H9 (cell line): ENCODE data around the gene ADSL. TPM values are rescaled to one million over a fixed set of nuclear protein-coding genes. Genes with fewer than 3 reads are reported as not detected.

Experiments used
- DNase-seq: peaks from one replicate; pipeline ENCODE4 v3.0.0-alpha.2; 2017
- H2AFZ ChIP-seq: one replicate; pipeline ENCODE4 v1.6.1; 2013; ENCODE audit warnings: mild to moderate bottlenecking, low read length, control low read depth, moderate library complexity
- H2AK5ac ChIP-seq: 2 replicates; pipeline ENCODE4 v1.6.1; 2013; ENCODE audit warnings: low read length, control low read depth, mixed read lengths; ENCODE audit not compliant: insufficient read length
- H2BK120ac ChIP-seq: one replicate; pipeline ENCODE4 v1.6.1; 2013; ENCODE audit warnings: low read depth, mild to moderate bottlenecking, low read length, control low read depth, inconsistent platforms; ENCODE audit not compliant: poor library complexity, severe bottlenecking
- H2BK12ac ChIP-seq: 2 replicates; pipeline ENCODE4 v1.6.1; 2013; ENCODE audit warnings: low read length, control low read depth, mixed read lengths, low read depth; ENCODE audit not compliant: insufficient read length
- H2BK15ac ChIP-seq: 2 replicates; pipeline ENCODE4 v1.6.1; 2013; ENCODE audit warnings: low read depth, low read length, control low read depth
- H2BK20ac ChIP-seq: one replicate; pipeline ENCODE4 v1.6.1; 2013; ENCODE audit warnings: low read depth, mild to moderate bottlenecking, low read length, control low read depth, inconsistent platforms; ENCODE audit not compliant: poor library complexity, severe bottlenecking
- H2BK5ac ChIP-seq: 2 replicates; pipeline ENCODE4 v1.6.1; 2013; ENCODE audit warnings: low read length, control low read depth, mixed read lengths; ENCODE audit not compliant: insufficient read length
- H3K14ac ChIP-seq: 2 replicates; pipeline ENCODE4 v1.6.1; 2013; ENCODE audit warnings: low read length, control low read depth; ENCODE audit not compliant: insufficient read depth
- H3K18ac ChIP-seq: 2 replicates; pipeline ENCODE4 v1.6.1; 2013; ENCODE audit warnings: low read depth, mild to moderate bottlenecking, mixed read lengths, low read length, control low read depth; ENCODE audit not compliant: insufficient read length
- H3K23ac ChIP-seq: 2 replicates; pipeline ENCODE4 v1.6.1; 2013; ENCODE audit warnings: low read length, control low read depth, mixed read lengths, low read depth; ENCODE audit not compliant: insufficient read length
- H3K23me2 ChIP-seq: 2 replicates; pipeline ENCODE4 v1.6.1; 2013; ENCODE audit warnings: low read depth, mild to moderate bottlenecking, mixed read lengths, low read length, control low read depth; ENCODE audit not compliant: insufficient read length, poor library complexity, severe bottlenecking
- H3K27ac ChIP-seq: 2 replicates; pipeline ENCODE4 v1.5.1; 2013; ENCODE audit warnings: low read length, control low read depth, mixed read lengths, low read depth; ENCODE audit not compliant: insufficient read length
- H3K27me3 ChIP-seq: 2 replicates; pipeline ENCODE4 v1.6.1; 2013; ENCODE audit warnings: low read length, control low read depth, inconsistent platforms; ENCODE audit not compliant: insufficient read depth
- H3K4ac ChIP-seq: 2 replicates; pipeline ENCODE4 v1.6.1; 2013; ENCODE audit warnings: low read depth, mild to moderate bottlenecking, control low read depth, inconsistent platforms, low read length, moderate library complexity
- H3K4me1 ChIP-seq: 2 replicates; pipeline ENCODE4 v1.6.1; 2013; ENCODE audit warnings: low read length, control low read depth, inconsistent platforms; ENCODE audit not compliant: insufficient read depth
- H3K4me2 ChIP-seq: 2 replicates; pipeline ENCODE4 v1.6.1; 2013; ENCODE audit warnings: low read length, control low read depth, mixed read lengths; ENCODE audit not compliant: insufficient read length, insufficient read depth
- H3K56ac ChIP-seq: 2 replicates; pipeline ENCODE4 v1.6.1; 2013; ENCODE audit warnings: low read depth, mild to moderate bottlenecking, mixed read lengths, low read length, control low read depth; ENCODE audit not compliant: insufficient read length
- H3K79me1 ChIP-seq: 2 replicates; pipeline ENCODE4 v1.6.1; 2013; ENCODE audit warnings: low read depth, mild to moderate bottlenecking, moderate library complexity, low read length, control low read depth, inconsistent platforms; ENCODE audit not compliant: insufficient read depth, poor library complexity, severe bottlenecking
- H3K79me2 ChIP-seq: 2 replicates; pipeline ENCODE4 v1.6.1; 2013; ENCODE audit warnings: low read length, control low read depth, inconsistent platforms; ENCODE audit not compliant: insufficient read depth
- H3K9ac ChIP-seq: 2 replicates; pipeline ENCODE4 v1.6.1; 2013; ENCODE audit warnings: low read length, control low read depth, mixed read lengths; ENCODE audit not compliant: insufficient read length; ENCODE audit errors: extremely low read depth
- H3K9me3 ChIP-seq: one replicate; pipeline ENCODE4 v1.6.1; 2013; ENCODE audit warnings: low read depth, low read length, inconsistent platforms; ENCODE audit not compliant: control insufficient read depth
- H3T11ph ChIP-seq: one replicate; pipeline ENCODE4 v1.6.1; 2013; ENCODE audit warnings: mild to moderate bottlenecking, low read length, control low read depth, inconsistent platforms
- H4K20me1 ChIP-seq: one replicate; pipeline ENCODE4 v1.6.1; 2013; ENCODE audit not compliant: control insufficient read depth, insufficient read length, insufficient read depth
- H4K5ac ChIP-seq: 2 replicates; pipeline ENCODE4 v1.6.1; 2013; ENCODE audit warnings: low read depth, mild to moderate bottlenecking, mixed read lengths, low read length, control low read depth; ENCODE audit not compliant: insufficient read length
- H4K8ac ChIP-seq: replicated peaks from 2 replicates; pipeline ENCODE4 v1.6.1; 2013; ENCODE audit warnings: low read length, control low read depth, mixed read lengths, low read depth; ENCODE audit not compliant: insufficient read length
- H4K91ac ChIP-seq: 2 replicates; pipeline ENCODE4 v1.6.1; 2013; ENCODE audit warnings: low read depth, mild to moderate bottlenecking, moderate library complexity, mixed read lengths, low read length, control low read depth; ENCODE audit not compliant: insufficient read length
- H3K27ac Mint-ChIP-seq, 3 experiments: 2 replicates in 2 of 3; 3 replicates in 1 of 3; pipeline ENCODE4 v1.8.0; 2020 to 2021; ENCODE audit warnings: mixed read lengths in 3 of 3, mild to moderate bottlenecking in 1 of 3, moderate library complexity in 1 of 3
- H3K27me3 Mint-ChIP-seq: 2 replicates; pipeline ENCODE4 v1.8.0; 2021; ENCODE audit warnings: low read depth, mild to moderate bottlenecking, moderate library complexity, mixed read lengths
- H3K36me3 Mint-ChIP-seq, 3 experiments: 2 replicates in 2 of 3; 3 replicates in 1 of 3; pipeline ENCODE4 v1.8.0; 2020 to 2021; ENCODE audit warnings: low read depth in 3 of 3, mixed read lengths in 3 of 3; ENCODE audit not compliant: insufficient read depth in 1 of 3
- H3K4me1 Mint-ChIP-seq, 2 experiments: 2 replicates each; pipeline ENCODE4 v1.8.0; 2020; ENCODE audit warnings: mixed read lengths in 2 of 2
- H3K4me3 Mint-ChIP-seq, 2 experiments: 2 replicates in 1 of 2; 3 replicates in 1 of 2; pipeline ENCODE4 v1.8.0; 2020 to 2021; ENCODE audit warnings: mild to moderate bottlenecking in 2 of 2, mixed read lengths in 2 of 2, moderate library complexity in 1 of 2
- H3K9me3 Mint-ChIP-seq, 2 experiments: 2 replicates in 1 of 2; 3 replicates in 1 of 2; pipeline ENCODE4 v1.8.0; 2020; ENCODE audit warnings: mild to moderate bottlenecking in 2 of 2, mixed read lengths in 2 of 2, moderate library complexity in 1 of 2
- WGBS: extraction: QIAGEN DNeasy Blood & Tissue Kit; methylation state at CpG from one replicate; pipeline ENCODE4 v1.1.7; 2013; ENCODE audit warnings: missing lambda C conversion rate, low lambda C conversion rate, mixed read lengths; ENCODE audit not compliant: insufficient read length; ENCODE audit errors: extremely low coverage; 5-methylcytosine and 5-hydroxymethylcytosine counted together
- total RNA-seq: library from RNA; stranded (reverse); gene quantifications from 2 replicates; pipeline ENCODE4 v1.2.1, GENCODE V29; 2021
- TF ChIP-seq, protein P1 (sequence below): fragments of 200-600 bp; sonication (generic); conservative IDR thresholded peaks from 3 replicates; pipeline ENCODE4 v1.8.0; 2021; ENCODE audit warnings: antibody characterized with exemption, mild to moderate bottlenecking

The ADSL gene
- total RNA-seq, 1 experiment from 2014 or later, result 175 TPM

- H3K27ac Mint-ChIP-seq, result no peak overlapping the region
- H3K4me1 Mint-ChIP-seq, result no peaks in the 10 kb centered on the region
- TF ChIP-seq, protein P1, sequence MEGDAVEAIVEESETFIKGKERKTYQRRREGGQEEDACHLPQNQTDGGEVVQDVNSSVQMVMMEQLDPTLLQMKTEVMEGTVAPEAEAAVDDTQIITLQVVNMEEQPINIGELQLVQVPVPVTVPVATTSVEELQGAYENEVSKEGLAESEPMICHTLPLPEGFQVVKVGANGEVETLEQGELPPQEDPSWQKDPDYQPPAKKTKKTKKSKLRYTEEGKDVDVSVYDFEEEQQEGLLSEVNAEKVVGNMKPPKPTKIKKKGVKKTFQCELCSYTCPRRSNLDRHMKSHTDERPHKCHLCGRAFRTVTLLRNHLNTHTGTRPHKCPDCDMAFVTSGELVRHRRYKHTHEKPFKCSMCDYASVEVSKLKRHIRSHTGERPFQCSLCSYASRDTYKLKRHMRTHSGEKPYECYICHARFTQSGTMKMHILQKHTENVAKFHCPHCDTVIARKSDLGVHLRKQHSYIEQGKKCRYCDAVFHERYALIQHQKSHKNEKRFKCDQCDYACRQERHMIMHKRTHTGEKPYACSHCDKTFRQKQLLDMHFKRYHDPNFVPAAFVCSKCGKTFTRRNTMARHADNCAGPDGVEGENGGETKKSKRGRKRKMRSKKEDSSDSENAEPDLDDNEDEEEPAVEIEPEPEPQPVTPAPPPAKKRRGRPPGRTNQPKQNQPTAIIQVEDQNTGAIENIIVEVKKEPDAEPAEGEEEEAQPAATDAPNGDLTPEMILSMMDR, result no peak
- H3K9me3 Mint-ChIP-seq, result no peaks in the 10 kb centered on the region
- Histone ChIP-seq H4K91ac (no peak overlapping the region), H3K27ac (no peak overlapping the region), H3K4ac (no peak overlapping the region), H3K79me1 (no peaks in the 10 kb centered on the region), H2BK15ac (no peak overlapping the region), H3T11ph (no peak overlapping the region), H3K27me3 (no peaks in the 10 kb centered on the region), H3K23ac (no peak overlapping the region), H3K9me3 (no peaks in the 10 kb centered on the region), H3K79me2 (no peaks in the 10 kb centered on the region), H2BK120ac (no peak overlapping the region), H4K20me1 (no peaks in the 10 kb centered on the region), H3K9ac (no peak overlapping the region), H3K4me1 (no peaks in the 10 kb centered on the region), H2BK5ac (no peak overlapping the region), H2BK20ac (no peak overlapping the region), H4K8ac (no peak overlapping the region), H3K56ac (no peak overlapping the region), H4K5ac (no peak overlapping the region), H2BK12ac (no peak overlapping the region), H3K4me2 (no peak overlapping the region), H3K18ac (no peak overlapping the region), H2AK5ac (no peak overlapping the region), H2AFZ (no peak overlapping the region), H3K14ac (no peak overlapping the region), H3K23me2 (no peaks in the 10 kb centered on the region)
- no peak for DNase-seq
- no peaks in the 10 kb centered on the region for H3K27me3 Mint-ChIP-seq
- WGBS, result no CpG with 5 or more reads among the region's 3 CpGs
- H3K36me3 Mint-ChIP-seq, result peaks cover 84 to 99% (median 99%) of the 10 kb centered on the region in 3 experiments; a peak in 6 of 7 replicates
- no peak overlapping the region for H3K4me3 Mint-ChIP-seq
These were observed 16.8 kb downstream of the ADSL start for GRCh38 chr22:40363059-40363458.
